Measurements from ENCODE around the gene GCFC2.

DNA sequence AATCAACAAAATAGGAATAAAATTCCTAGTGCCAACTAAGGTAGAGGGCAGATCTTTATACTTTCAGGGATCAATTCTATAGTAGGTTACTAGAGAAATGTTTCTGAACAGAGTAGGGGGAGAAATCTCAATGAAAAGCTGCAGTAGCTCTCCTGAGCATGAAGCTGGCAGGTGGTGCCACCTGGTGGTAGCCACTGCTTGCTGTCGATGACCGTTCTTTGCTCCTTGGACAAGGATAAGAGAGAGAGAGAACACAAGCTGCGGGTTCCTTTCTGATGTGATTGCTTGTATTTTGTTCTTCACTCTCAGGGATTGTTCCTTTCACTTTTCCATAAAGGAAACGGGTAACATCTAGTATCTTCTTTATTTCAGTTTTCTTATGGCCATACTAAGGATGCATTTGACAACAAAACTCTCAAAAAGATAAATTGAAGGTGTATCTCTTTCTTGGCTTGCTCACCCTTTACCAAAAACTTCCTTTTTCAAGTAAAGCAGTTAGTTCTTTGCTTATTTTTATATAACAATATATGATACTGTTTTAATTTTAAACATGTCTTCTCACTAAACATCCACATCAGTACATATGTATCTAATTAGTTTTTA lies 82.7 kb downstream of the GCFC2 start:
- TF ChIP-seq, protein P1, sequence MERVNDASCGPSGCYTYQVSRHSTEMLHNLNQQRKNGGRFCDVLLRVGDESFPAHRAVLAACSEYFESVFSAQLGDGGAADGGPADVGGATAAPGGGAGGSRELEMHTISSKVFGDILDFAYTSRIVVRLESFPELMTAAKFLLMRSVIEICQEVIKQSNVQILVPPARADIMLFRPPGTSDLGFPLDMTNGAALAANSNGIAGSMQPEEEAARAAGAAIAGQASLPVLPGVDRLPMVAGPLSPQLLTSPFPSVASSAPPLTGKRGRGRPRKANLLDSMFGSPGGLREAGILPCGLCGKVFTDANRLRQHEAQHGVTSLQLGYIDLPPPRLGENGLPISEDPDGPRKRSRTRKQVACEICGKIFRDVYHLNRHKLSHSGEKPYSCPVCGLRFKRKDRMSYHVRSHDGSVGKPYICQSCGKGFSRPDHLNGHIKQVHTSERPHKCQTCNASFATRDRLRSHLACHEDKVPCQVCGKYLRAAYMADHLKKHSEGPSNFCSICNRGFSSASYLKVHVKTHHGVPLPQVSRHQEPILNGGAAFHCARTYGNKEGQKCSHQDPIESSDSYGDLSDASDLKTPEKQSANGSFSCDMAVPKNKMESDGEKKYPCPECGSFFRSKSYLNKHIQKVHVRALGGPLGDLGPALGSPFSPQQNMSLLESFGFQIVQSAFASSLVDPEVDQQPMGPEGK (CRISPR knock-in tag; IDR thresholded peaks at IDR 0.05; ENCODE audit: borderline replicate concordance) = no peak
- TF ChIP-seq, protein P2, sequence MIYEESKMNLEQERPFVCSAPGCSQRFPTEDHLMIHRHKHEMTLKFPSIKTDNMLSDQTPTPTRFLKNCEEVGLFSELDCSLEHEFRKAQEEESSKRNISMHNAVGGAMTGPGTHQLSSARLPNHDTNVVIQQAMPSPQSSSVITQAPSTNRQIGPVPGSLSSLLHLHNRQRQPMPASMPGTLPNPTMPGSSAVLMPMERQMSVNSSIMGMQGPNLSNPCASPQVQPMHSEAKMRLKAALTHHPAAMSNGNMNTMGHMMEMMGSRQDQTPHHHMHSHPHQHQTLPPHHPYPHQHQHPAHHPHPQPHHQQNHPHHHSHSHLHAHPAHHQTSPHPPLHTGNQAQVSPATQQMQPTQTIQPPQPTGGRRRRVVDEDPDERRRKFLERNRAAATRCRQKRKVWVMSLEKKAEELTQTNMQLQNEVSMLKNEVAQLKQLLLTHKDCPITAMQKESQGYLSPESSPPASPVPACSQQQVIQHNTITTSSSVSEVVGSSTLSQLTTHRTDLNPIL (CRISPR knock-in tag; IDR thresholded peaks at IDR 0.05; ENCODE audit: low read depth) = no peak
- TF ChIP-seq ESRRG (CRISPR knock-in tag; IDR thresholded peaks at IDR 0.05) (no peak), ZFP30 (CRISPR knock-in tag; IDR thresholded peaks at IDR 0.05) (no peak), ZFP3 (CRISPR knock-in tag; IDR thresholded peaks at IDR 0.05) (no peak), RARB (CRISPR knock-in tag; IDR thresholded peaks at IDR 0.05) (no peak)
